Erythroblast (primary cell): ENCODE results near the gene TAAR5.

Experiments
- GATA1 ChIP-seq: IDR thresholded peaks from 2 replicates; pipeline ENCODE4 v1.6.1; 2011; ENCODE audit warnings: low read depth, mild to moderate bottlenecking, control low read depth, low read length, moderate library complexity
- POLR2A ChIP-seq: IDR thresholded peaks from 2 replicates; pipeline ENCODE4 v1.6.1; 2011; ENCODE audit warnings: mild to moderate bottlenecking, low read length

- TF ChIP-seq GATA1 (no peak), POLR2A (no peak)
These were observed 44.7 kb downstream of the TAAR5 start for GRCh38 chr6:132544826-132545225.
